Epithelial cell of proximal tubule (primary cell): Measurements from ENCODE around the gene ADAMTS14. TPM values are rescaled to one million over a fixed set of nuclear protein-coding genes. Genes with fewer than 3 reads are reported as not detected.

Experiments
- DNase-seq: peaks from one replicate; pipeline ENCODE4 v3.0.0-alpha.2; 2011; ENCODE audit warnings: low read depth
- H3K4me3 ChIP-seq: 2 replicates; pipeline ENCODE4 v1.5.1; 2011; ENCODE audit warnings: low read depth, mild to moderate bottlenecking, low read length
- total RNA-seq: library from RNA; depleted of rRNA; stranded (reverse); fragments of >200 nt; gene quantifications from 2 replicates; pipeline ENCODE4 v1.2.3, GENCODE V29; 2015
- TF ChIP-seq, protein P1 (sequence below): conservative IDR thresholded peaks from 2 replicates; pipeline ENCODE4 v1.5.1; 2012; ENCODE audit warnings: low read depth, mild to moderate bottlenecking, low read length

The ADAMTS14 gene
- total RNA-seq, 1 donor from 2014 or later, result 1.3 TPM

DNA sequence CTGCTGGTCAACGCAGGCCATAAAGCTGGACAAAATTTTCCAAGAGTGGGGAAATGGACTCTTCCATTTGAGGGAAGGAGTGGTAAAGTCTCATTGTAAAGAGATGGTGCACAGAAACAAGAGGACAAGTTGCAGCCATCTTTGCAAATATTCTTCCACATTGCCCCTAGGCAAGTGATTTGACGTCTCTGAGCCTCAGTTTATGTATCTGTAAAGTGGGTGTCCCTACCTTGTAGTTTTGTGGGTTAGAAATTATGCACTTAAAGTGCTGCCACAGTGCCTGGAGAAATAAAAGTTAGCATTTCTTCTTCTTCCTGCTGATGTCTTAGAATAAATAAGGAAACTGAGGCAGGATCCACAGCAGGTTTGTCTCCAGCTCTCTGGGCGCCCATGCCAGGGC lies 12.1 kb downstream of the ADAMTS14 start:
- no peak for DNase-seq
- TF ChIP-seq, protein P1, sequence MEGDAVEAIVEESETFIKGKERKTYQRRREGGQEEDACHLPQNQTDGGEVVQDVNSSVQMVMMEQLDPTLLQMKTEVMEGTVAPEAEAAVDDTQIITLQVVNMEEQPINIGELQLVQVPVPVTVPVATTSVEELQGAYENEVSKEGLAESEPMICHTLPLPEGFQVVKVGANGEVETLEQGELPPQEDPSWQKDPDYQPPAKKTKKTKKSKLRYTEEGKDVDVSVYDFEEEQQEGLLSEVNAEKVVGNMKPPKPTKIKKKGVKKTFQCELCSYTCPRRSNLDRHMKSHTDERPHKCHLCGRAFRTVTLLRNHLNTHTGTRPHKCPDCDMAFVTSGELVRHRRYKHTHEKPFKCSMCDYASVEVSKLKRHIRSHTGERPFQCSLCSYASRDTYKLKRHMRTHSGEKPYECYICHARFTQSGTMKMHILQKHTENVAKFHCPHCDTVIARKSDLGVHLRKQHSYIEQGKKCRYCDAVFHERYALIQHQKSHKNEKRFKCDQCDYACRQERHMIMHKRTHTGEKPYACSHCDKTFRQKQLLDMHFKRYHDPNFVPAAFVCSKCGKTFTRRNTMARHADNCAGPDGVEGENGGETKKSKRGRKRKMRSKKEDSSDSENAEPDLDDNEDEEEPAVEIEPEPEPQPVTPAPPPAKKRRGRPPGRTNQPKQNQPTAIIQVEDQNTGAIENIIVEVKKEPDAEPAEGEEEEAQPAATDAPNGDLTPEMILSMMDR, result no peak

DNA sequence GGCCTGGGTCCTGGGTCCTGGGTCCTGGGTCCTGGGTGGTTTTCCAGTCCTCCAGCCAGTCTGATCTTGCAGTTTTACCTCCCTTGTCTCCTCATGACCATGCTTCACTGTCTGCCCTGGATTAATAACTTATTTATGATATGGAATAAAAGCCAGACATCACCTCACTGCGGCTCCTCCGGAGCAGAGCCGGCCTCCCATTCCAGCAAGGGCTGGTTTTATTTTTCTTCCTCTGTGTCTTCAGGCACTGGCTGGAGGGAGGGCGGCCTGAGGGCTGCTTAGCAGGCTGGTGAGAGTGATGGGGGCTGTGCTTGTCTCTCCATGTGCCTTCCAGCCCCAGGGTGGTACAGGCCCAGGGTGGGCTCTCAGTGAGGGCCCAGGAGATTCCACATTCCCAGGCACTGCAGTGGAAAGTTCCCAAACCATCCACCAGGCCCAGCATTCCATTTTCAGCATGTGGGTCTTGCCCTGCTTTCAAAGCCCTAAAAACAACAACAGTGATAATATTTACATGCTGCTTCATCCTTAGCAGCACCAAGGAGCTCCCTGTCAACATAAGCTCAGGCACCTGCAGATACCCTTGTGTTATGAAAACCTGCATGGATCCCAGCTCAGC lies 12.6 kb downstream of the ADAMTS14 start:
- no peak for DNase-seq
- no peak overlapping the region for H3K4me3 ChIP-seq
- TF ChIP-seq, protein P1, result no peak

More for the DNA sequence above, 12.1 kb downstream of the ADAMTS14 start:
- no peak overlapping the region for H3K4me3 ChIP-seq

DNA sequence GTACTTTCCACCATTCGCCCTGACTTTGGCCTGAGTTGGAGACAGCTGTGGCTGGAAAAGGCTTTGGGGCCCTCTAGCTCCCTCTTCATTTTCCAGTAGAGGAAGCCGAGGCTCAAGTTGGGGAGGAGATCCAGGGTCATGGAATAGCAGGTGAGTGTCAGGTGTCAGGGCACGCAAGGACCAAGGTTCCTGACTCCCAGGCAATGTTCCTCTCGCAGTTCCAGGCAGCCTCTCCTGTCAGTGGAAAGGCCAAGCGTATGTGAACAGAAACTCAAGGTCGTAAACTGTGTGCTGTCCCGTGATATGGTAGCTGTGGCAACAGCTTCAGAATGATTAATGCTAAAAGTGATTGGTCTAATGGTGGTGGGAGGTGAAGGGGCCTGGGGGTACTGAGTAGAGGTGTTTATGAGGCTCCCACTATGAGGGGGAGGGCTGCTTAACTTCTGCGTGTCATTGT lies 13.2 kb downstream of the ADAMTS14 start:
- no peak for DNase-seq
- TF ChIP-seq, protein P1, result no peak
- H3K4me3 ChIP-seq, result no peak overlapping the region

DNA sequence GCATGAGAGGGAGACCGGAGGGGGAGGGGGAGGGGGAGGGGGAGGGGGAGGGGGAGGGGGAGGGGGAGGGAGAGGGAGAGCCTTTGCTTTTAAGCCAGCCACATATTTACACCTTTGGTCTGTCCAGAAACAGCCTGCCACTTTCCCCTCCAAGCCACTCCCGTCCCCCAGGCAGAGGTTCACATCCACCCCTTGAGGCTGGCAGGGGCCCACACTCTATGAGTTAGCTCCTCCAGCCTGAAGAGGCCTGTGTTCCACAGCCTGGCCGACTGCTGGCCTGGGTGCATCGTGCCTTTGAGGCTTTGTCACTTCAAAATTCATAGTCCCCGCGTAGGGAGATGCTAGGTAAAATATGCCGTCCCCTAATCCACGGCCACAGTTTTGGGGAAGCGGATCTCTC lies 16.5 kb downstream of the ADAMTS14 start:
- TF ChIP-seq, protein P1, result no peak
- no peak overlapping the region for H3K4me3 ChIP-seq
- no peak for DNase-seq

DNA sequence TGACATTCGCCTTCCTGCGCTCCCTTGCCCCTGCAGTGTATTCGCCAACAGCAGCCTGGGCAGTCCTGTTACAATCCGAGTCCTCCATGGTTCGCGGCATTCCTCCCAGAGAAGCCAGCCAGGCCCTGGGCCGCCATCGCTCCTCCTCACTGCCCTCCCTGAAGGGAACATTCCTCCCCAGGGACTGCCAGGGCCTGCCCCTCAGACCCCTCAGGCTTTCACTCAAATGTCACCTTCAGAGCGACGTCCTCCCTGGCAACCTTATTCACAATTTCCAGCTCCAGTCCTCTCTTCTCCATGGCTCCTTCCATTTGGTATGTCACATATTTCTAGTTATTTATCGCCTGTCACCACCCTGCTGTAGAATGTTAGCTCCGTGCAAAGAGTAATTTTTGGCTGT lies 17.4 kb downstream of the ADAMTS14 start:
- TF ChIP-seq, protein P1, result no peak
- no peak for DNase-seq
- no peak overlapping the region for H3K4me3 ChIP-seq

DNA sequence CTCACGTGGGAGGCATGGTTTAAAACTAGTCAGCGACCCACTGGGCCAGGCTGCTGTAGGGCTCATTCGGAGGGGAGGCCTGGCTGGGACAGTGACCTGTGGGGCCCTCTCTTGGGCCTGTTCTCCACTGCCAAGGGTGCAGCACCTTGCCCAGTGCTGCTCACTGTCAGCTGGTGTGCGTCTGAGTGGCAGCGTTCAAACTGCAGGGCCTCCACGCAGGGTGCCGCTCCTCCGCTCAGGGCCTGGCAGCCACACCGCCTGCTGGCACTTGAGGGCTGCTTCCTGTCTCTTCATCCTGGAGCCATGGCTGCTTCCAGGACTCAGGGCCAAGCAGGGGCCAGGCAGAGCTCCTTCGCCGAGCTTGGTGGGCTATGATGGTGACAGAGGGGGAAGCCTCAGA lies 18.3 kb downstream of the ADAMTS14 start:
- DNase-seq, result no peak
- H3K4me3 ChIP-seq, result no peak overlapping the region
- TF ChIP-seq, protein P1, result no peak

DNA sequence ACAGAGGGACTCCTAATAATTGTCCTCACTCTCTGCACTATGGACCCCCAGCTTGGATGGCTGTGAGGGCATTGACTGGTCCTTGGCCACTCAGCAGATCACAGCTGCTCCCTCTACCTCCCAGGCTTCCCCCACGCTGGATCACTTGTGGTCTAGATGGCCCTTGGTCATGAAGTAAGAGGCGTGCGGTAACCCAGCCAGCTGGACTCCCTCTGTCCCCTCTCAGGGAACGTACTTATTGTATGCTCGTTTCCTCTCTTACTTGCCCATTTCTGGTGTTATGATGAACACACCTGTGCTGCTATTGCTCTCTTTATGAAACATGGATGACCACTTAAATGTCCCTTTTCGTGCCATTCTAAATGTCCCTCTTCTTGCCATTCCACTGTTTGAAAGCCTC lies 19.3 kb downstream of the ADAMTS14 start:
- H3K4me3 ChIP-seq, result no peak overlapping the region
- no peak for DNase-seq
- TF ChIP-seq, protein P1, result no peak
